Measurements from ENCODE around the gene UHRF2.

- TF ChIP-seq TAF9B (IDR thresholded peaks at IDR 0.05; ENCODE audit: partially characterized antibody) (no peak), RAD51 (IDR thresholded peaks at IDR 0.05; ENCODE audit: borderline replicate concordance, low read depth) (no peak), CTCF (IDR thresholded peaks at IDR 0.05 in 2 of 3, conservative IDR thresholded peaks at IDR 0.05 in 1 of 3; ENCODE audit: insufficient read depth in 2 of 3, low read depth in 1 of 3, low read length in 3 of 3) (no peak), YY1 (IDR thresholded peaks at IDR 0.05; ENCODE audit: borderline replicate concordance in 1 of 3, control insufficient read depth in 1 of 3, extremely low read depth in 1 of 3, insufficient read depth in 3 of 3, insufficient read length in 1 of 3, insufficient replicate concordance in 2 of 3, low read depth in 1 of 3, low read length in 2 of 3) (no peak), NR0B1 (IDR thresholded peaks at IDR 0.05; ENCODE audit: partially characterized antibody) (no peak), TCF7L2 (IDR thresholded peaks at IDR 0.05; ENCODE audit: low read depth, low read length) (no peak), PTBP1 (IDR thresholded peaks at IDR 0.05; ENCODE audit: low read depth, low read length) (no peak)
- TF ChIP-seq, protein P1, sequence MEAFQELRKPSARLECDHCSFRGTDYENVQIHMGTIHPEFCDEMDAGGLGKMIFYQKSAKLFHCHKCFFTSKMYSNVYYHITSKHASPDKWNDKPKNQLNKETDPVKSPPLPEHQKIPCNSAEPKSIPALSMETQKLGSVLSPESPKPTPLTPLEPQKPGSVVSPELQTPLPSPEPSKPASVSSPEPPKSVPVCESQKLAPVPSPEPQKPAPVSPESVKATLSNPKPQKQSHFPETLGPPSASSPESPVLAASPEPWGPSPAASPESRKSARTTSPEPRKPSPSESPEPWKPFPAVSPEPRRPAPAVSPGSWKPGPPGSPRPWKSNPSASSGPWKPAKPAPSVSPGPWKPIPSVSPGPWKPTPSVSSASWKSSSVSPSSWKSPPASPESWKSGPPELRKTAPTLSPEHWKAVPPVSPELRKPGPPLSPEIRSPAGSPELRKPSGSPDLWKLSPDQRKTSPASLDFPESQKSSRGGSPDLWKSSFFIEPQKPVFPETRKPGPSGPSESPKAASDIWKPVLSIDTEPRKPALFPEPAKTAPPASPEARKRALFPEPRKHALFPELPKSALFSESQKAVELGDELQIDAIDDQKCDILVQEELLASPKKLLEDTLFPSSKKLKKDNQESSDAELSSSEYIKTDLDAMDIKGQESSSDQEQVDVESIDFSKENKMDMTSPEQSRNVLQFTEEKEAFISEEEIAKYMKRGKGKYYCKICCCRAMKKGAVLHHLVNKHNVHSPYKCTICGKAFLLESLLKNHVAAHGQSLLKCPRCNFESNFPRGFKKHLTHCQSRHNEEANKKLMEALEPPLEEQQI (IDR thresholded peaks at IDR 0.05): no peak
Measured at GRCh38 chr9:6545017-6545691, 132.2 kb downstream of the UHRF2 start.
